GM18858 (cell line): ENCODE results near the gene ARMS2.

Experiments used
- ATAC-seq: cut with Tn5 transposase; IDR thresholded peaks from one replicate; pipeline ENCODE4 v1.9.1; 2021; ENCODE audit not compliant: unreplicated experiment

ARMS2 gene

GRCh38 chr10:122450353-122450990 lies 4.0 kb upstream of the ARMS2 start:
- ATAC-seq, result no peak

GRCh38 chr10:122454071-122454470 lies 382 bp upstream of the ARMS2 start:
- ATAC-seq, result no peak

GRCh38 chr10:122455376-122456079 lies 1.1 kb downstream of the ARMS2 start:
- no peak for ATAC-seq

GRCh38 chr10:122457934-122458333 lies 3.5 kb downstream of the ARMS2 start:
- no peak for ATAC-seq

- no peak for ATAC-seq
Measured at GRCh38 chr10:122458693-122459092, 4.2 kb downstream of the ARMS2 start.

GRCh38 chr10:122459561-122460273 lies 5.3 kb downstream of the ARMS2 start:
- ATAC-seq, result no peak

- ATAC-seq, result no peak
Measured at GRCh38 chr10:122460891-122461293, 6.4 kb downstream of the ARMS2 start.

- ATAC-seq, result no peak
Measured at GRCh38 chr10:122461367-122461728, 6.9 kb downstream of the ARMS2 start, which contains the start of gene HTRA1. Gene HTRA1 (plus strand): TSS chr10:122461553. CDS start chr10:122461653, 100 bp downstream.

- no peak for ATAC-seq
Measured at GRCh38 chr10:122461729-122462532, 7.5 kb downstream of the ARMS2 start.

- no peak for ATAC-seq
Measured at GRCh38 chr10:122462533-122463465, 8.3 kb downstream of the ARMS2 start.

GRCh38 chr10:122463466-122464249 lies 9.2 kb downstream of the ARMS2 start:
- ATAC-seq, result no peak

GRCh38 chr10:122464250-122464510 lies 9.7 kb downstream of the ARMS2 start:
- ATAC-seq, result no peak

GRCh38 chr10:122464586-122464985 lies 10.1 kb downstream of the ARMS2 start:
- no peak for ATAC-seq

- no peak for ATAC-seq
Measured at GRCh38 chr10:122465401-122466040, 11.1 kb downstream of the ARMS2 start.

- no peak for ATAC-seq
Measured at GRCh38 chr10:122466951-122467381, 12.5 kb downstream of the ARMS2 start.

- ATAC-seq, result no peak
Measured at GRCh38 chr10:122467701-122468100, 13.2 kb downstream of the ARMS2 start.

- no peak for ATAC-seq
Measured at GRCh38 chr10:122468307-122468925, 14.0 kb downstream of the ARMS2 start.

- ATAC-seq, result no peak
Measured at GRCh38 chr10:122468926-122469781, 14.7 kb downstream of the ARMS2 start.
